Kidney tubule cell (primary cell): Measurements from ENCODE around the gene POGLUT3.

ENCODE experiments used
- DNase-seq: peaks from one replicate; pipeline ENCODE4 v3.0.0-alpha.2; 2018; ENCODE audit warnings: low spot score

Gene POGLUT3

DNA sequence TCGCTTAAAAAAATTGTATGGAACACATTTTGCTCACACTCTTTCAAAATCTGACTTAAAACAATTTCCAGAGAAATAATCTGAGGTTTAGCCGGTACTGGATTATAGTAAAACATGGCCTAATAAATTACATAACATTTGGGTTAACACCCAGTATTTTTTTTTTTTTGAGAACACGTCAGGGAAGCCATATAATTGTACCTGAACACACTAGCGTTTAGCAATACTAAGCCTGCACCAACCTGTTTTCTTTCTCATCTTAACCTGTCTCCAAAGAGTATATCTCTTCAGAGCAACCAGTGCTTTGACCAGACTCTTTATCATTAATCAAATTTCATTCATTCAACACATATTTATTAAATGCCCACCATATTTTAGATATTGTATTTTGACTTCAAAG lies 2.0 kb upstream of the POGLUT3 start:
- DNase-seq, result no peak

DNA sequence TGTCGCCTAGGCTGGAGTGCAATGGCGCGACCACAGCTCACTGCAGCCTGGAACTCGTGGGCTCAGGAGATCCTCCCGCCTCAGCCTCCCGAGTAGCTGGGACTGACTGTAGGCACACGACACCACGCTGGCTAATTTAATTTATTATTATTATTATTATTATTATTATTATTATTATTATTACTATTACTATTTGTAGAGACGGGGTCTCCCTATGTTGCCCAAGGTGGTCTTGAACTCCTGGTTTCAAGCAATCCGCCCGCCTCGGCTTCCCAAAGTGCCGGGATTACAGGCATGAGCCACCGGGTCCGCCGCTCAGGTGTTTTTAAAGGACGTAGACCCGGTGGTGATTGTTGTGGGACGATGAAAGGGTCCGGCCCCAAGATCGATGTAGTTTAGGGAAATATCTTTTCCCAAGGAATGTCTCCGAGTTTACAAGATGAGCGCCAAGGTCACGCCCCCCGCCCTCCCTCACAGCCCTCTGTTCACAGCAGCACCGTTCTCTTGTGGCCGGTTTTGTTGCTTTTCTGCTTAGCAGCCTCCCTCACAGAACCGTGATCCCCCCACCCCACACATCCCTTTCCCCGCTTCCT lies 728 bp upstream of the POGLUT3 start:
- no peak for DNase-seq

DNA sequence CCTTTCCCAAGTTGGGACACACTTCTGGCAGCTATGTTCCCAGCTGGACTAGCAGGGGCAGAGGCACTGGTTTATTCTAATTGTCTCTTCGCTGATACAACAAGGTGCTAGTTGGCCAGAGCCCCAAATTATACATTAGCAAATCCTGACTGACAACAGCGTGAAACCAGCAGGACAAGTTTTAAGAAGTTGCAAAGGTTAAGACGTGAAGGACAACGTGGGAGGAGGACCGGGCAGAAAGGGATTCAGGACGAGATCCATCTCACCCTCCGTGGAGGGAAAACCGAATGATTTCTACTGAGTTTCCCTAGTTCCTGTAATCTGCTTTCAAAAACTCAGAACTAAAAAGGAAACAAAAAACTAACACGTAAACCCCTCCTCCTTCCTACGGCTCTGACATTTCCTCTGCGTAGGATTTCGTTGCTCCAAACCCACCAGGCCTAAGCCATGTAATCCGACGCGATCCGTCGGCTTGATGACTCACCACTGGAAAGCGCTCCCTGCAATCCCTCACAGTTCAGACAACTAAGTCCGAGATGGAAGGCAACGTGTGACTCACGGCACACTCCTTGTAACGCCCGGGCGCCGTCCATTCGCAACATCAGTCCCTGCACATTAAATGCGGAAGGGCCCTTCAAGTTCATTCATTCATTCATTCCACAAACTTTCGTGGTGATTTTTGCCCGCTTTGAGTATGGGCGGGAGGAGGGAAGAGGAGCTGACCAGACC lies 703 bp downstream of the POGLUT3 start:
- DNase-seq, result peak; percentile 97

DNA sequence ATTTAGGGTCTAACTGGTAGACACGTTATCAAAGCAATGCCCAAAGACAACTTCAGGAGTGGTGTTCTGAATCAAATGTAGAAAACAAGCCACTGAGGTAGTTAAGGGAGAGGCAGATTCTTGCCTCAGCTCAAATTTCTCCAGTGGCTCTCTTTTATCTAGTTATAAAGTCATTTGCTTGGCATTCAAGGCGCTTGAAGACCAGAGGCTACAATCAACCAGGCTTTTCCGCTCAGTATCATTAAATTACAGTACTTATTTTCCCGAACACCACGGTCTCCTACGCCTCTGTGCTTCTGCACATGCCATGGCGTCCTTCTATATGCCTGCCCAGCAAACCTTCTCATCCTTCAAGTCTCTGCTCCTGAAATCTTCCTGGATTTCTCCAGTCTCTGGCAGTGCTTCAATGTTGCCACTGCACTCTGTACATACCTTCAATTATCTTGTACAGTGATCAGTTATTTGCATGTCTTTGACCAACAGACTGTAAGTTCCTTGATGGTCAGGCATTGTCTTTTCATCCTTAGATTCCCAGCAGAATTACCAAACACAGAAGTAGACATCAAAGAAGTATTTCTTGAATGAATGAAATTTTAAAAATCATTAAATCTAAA lies 1.4 kb downstream of the POGLUT3 start:
- DNase-seq, result peak; percentile 8

DNA sequence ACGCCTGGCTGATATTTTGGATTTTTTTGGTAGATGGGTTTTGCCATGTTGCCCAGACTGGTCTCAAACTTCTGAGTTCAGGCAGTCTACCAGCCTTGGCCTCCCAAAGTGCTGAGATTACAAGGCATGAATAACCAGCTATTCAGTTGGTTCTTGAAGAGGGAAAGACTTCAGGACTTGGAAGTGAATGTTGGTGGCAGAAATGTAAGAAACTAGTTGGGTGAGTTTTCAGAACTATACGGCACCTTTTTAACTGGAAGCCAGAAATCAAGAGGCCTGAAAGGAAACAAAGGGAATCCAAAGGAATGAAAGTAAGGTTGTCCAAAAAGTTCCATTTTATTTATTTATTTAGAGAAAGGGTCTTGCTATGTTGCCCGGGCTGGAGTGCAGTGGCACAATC lies 2.9 kb downstream of the POGLUT3 start:
- no peak for DNase-seq

DNA sequence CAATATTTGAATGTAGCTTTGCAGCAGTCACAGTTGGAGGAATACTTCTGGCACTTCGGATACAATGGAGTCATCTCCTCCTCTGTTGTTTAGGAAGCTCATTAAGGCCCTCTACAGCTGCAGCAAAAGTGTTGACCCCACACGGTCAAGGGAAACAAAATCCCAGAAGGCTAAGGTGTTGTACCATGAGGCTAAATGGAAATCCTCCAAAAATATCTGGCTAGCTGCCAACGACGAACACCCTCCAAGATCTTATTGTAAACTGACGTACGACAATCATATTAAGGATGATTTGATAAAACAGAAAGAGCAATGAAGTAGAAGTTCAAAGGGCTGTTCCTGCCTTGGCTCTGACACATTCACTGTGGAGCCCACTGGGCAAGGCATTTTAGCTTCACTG lies 4.0 kb downstream of the POGLUT3 start:
- no peak for DNase-seq

DNA sequence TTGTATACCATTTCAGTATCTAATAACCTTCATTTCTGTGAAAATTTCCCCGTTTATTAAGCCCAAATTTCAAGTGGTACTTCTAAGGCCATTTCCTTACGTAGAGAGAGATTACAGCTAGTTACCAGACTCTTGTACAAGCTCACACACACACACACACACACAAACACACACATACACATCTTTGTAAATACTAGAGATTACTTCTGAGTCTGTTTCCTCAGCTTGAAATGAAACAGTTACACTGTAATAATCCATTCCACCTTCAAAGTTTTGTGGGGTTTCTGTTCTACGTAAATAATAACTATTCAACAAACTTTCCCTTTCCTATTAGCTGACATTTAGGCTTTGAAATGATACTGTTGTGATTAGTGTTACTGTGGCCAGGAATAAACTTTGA lies 6.2 kb downstream of the POGLUT3 start:
- no peak for DNase-seq

DNA sequence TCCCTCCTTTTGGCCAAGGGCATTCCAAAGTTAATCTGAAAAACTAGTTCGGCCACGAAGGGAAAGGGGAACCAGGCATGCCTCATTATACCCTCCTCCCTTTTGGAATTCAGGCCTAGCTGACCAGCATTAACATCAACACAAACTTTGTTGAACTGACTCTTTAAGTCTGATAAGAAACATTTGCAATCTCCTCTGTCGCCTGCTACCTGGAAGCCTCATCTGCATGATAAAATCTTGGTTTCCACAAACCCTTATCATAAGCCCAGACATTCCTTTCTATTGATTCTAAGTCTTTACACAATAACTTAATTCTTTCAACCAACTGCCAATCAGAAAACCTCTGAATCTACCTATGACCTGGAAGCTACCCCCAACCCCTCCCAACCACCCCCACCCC lies 11.4 kb downstream of the POGLUT3 start:
- no peak for DNase-seq

DNA sequence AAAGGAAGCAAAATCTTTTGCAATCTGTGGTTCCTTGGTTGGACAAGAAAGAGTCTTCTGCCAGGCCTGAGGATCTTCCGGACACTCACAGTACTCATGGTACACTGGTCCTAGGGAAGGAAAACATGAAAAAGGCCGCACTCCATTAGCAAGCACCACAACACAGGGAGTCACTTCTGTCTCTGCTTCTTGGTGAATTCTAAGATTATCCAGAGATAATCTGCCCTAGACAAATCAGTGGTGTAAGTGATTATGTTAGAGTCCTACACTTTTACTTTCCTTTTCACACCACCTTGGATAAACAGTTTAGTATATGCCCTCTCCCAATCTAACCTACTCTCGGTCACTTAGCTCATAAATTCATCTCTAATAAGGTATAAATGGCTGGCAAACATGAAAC lies 11.9 kb downstream of the POGLUT3 start:
- no peak for DNase-seq

DNA sequence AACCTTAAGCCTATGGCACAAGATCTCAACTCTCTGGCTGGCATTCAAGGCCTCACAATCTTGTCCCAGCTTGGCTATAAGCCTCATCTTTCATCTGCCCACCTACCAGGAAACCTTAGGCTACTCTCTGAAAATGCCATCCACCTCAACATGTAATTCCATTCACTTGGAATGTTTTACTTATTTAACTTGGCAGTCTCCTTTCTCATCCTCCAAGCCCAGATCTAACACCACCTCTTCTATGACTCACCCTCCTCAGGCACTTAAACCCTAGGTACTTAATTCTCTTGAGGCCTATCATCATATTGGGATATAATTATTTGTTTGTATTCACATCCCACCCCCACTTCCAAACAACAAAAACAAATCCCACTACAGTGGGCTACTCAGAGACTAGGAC lies 15.0 kb downstream of the POGLUT3 start:
- peak; percentile 60 for DNase-seq

DNA sequence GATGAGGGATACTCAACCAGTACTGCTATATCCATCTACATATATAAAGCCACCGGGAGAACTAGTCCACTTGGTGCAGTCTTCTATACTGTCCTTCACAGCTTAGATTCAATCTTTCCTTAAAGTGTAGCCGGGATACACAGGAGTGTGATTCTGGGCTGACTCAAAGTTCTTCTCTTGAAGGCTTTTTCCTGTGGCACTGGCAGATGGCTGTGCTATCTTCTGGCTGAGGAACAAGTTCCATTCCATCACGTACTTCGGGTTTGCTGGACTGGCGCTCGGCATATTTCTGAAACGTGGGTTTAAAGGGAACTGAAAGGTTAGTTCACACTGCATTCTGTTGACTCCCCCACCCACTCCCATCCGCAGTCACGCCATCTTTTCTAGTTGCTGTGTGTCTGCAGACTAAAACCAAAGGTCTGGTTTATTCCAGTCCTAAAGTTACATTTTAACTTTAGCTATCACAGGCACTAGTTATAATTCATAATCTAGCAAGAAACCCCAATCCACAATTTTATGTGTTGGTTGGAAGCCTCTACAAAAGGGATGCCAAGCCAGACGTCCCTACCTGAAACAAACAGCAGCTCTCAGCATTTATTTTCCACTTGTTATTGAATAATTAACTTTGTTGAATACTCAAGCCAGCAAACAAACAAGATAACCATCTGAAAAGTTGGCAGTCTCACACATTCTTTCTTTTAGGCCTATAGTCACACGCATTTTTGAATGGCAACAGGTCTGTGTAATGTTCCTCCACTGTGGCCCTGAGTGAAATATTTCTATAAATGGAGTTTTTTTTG lies 23.3 kb downstream of the POGLUT3 start:
- DNase-seq, result peak; percentile 6

DNA sequence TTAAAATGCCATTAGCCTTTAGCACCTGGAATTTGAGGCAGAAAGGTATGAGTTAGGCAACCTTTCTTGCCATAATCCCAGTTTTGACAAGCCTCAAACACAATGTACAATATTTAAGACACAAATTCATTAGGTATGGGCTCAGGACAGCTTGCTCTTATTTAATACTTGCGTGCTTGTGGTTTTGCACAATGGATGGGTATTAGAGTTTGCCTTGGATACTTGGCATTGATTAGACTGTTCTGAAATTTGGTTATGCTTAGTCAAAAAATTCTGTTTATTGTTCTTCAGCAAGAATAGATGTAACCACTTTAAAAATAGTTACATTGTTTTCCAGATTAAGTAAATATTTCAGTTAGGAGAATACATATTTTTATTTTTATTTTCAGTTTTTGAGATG lies 25.5 kb downstream of the POGLUT3 start:
- no peak for DNase-seq

DNA sequence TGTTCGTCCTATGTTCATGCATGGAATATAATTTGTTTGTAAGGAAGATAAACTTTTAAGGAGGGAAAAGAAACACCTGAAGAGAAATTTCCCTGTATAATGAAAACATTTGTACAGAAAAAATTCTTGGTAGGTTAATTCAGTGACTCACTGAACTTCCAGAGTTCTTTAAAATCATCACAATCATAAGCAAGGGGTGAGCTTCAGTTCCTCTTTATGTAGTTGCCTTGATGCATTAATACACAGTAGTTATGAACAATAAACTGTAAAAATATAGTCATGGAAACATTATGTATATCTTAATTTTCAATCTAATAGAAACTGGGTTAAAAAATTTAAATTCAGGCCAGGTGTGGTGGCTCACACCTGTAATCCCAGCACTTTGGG lies 29.7 kb downstream of the POGLUT3 start:
- DNase-seq, result no peak

DNA sequence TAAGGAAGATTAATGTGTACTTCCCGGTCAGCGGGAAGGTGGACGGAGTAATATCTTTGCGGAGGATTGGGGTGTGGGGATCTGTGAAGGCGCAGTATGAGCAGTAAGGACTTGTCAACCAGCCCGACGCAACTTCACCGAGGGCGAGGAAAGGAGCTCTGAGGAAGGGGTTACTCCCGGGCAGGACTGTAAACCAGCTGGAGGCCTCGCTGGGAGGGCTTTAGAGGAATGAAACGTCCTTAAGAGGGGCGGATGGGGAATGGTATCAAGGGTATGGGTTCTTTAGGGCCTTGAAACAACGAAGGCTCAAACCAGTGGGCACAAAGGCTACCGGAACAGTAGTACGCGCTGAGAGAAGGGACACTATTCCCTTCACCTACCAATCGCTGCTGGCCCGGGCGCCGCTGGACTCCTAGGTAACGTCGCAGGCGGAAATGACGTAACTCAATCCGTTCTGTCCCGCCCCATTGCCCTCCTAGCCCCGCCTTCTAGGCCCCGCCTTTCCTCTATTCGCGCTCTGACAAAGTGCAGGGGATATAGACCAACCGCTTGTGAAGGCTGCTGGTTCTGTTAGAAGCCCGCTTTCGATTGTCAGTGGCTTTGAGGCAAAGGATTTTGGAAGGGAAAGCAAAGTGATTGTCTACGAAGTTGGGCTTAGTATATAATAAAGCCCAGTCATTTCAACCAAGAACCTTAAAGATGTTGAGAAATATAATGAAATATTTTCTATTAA lies 30.9 kb downstream of the POGLUT3 start, which contains the start of gene C11orf65:
Gene C11orf65, minus strand, starts transcription at position 439 of the 733 bp plus-strand sequence. CDS start 5,970 bp downstream, outside the sequence.
- DNase-seq, result peak; percentile 97

DNA sequence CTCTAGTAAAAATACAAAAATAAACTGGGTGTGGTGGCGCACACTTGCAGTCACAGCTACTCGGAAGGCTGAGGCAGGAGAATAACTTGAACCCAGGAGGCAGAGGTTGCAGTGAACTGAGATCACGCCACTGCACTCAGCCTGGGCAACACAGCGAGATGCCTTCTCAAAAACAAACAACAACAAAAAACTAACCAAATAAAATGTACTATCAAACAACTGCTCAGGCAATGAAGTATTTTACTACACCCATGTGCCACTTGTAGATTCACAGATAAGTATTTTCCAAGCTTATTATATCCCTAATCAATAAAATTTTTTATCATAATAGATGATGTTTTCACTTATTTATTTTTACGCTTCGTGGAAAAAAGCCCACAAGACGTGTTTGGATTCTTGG lies 31.8 kb downstream of the POGLUT3 start:
- no peak for DNase-seq

DNA sequence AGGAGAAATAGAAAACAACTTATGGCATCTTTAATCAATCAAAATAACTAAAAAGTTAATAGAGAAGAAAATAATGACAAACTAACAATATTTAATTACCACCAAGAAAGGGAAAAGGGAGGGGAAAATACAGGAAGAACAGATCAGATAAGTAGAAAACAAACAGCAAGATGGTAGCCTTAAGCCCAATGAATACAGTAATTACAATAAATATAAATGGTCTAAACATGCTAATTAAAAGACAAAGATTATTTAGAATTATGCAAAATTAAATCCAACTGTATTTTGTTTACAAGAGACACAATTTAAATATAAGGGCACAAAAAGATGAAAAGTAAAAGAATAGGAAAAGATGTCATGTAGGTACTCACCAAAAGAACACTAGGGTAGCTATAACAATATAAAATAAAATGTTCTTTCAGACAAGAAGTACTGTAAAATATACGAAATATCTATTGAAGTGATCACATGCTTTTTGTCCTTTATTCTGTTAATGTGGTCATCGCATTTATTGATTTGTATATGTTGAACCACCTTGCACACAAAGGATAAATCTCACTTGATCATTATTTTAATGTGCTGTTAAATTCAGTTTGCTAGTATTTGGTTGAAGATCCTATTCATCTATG lies 44.9 kb downstream of the POGLUT3 start:
- DNase-seq, result no peak
